ENCODE results near the gene SGCD. TPM values are rescaled to one million over a fixed set of nuclear protein-coding genes. Genes with fewer than 3 reads are reported as not detected.

The SGCD gene
- total RNA-seq, 1 experiment from 2014 or later: not detected

GRCh38 chr5:156681265-156681664 lies 354.3 kb downstream of the SGCD start:
- no peak overlapping the region for H3K4me2 ChIP-seq (ENCODE audit: low read length)
- ATAC-seq (no peak), DNase-seq (ENCODE audit: low read depth, low spot score) (no peak)
- H3K4me1 ChIP-seq (ENCODE audit: control insufficient read depth in 1 of 2, insufficient read depth in 2 of 2, low read length in 2 of 2): no peaks in the 10 kb centered on the region
- no peak overlapping the region for H3K9ac ChIP-seq (ENCODE audit: low read length)
- ChIA-PET RAD21 (ENCODE audit: low non-redundant PET in 1 of 2, low total read pairs in 2 of 2, uncharacterized antibody in 2 of 2, unreplicated experiment in 2 of 2) (no interaction called here), CTCF (no interaction called here), POLR2A (no interaction called here)
- no peak for TF ChIP-seq POLR2A (IDR thresholded peaks at IDR 0.05; ENCODE audit: borderline replicate concordance, extremely low read depth, insufficient read depth, insufficient read length)
- no peak for TF ChIP-seq RAD21 (IDR thresholded peaks at IDR 0.05; ENCODE audit: low read depth)
- TF ChIP-seq JUND (IDR thresholded peaks at IDR 0.05): no peak
- H3K4me3 ChIP-seq (replicated peaks in 1 of 2; ENCODE audit: low read depth in 1 of 2, low read length in 2 of 2): no peak overlapping the region
- no peaks in the 10 kb centered on the region for H3K27me3 ChIP-seq (ENCODE audit: insufficient read depth, low read length)
- H3K9me2 ChIP-seq (ENCODE audit: insufficient read depth): no peaks in the 10 kb centered on the region
- no peak overlapping the region for H3K27ac ChIP-seq (ENCODE audit: low read depth, low read length)
- no peaks in the 10 kb centered on the region for H3K36me3 ChIP-seq (ENCODE audit: control insufficient read depth in 1 of 2, insufficient read depth in 2 of 2, low read length in 2 of 2)
- intact Hi-C loops (cut with micrococcal nuclease): no loop called here
- no TSS peak for BruUV-seq (replicated peaks)
- no peaks in the 10 kb centered on the region for H4K20me1 ChIP-seq (ENCODE audit: insufficient read depth)
- no peak overlapping the region for H2AFZ ChIP-seq (ENCODE audit: low read depth, low read length, poor library complexity, severe bottlenecking)
- H3K9me3 ChIP-seq (ENCODE audit: control insufficient read depth in 1 of 2, insufficient read depth in 1 of 2, low read depth in 1 of 2, low read length in 2 of 2): no peaks in the 10 kb centered on the region
- H3K79me2 ChIP-seq (ENCODE audit: insufficient read depth, low read length): no peaks in the 10 kb centered on the region

- ChIA-PET CTCF (no interaction called here), RAD21 (ENCODE audit: low non-redundant PET in 1 of 2, low total read pairs in 2 of 2, uncharacterized antibody in 2 of 2, unreplicated experiment in 2 of 2) (no interaction called here), POLR2A (no interaction called here)
- H3K79me2 ChIP-seq (ENCODE audit: insufficient read depth, low read length): no peaks in the 10 kb centered on the region
- H3K4me2 ChIP-seq (ENCODE audit: low read length): no peak overlapping the region
- H2AFZ ChIP-seq (ENCODE audit: low read depth, low read length, poor library complexity, severe bottlenecking): no peak overlapping the region
- H3K9me2 ChIP-seq (ENCODE audit: insufficient read depth): no peaks in the 10 kb centered on the region
- intact Hi-C loops (cut with micrococcal nuclease): no loop called here
- H3K27me3 ChIP-seq (ENCODE audit: insufficient read depth, low read length): no peaks in the 10 kb centered on the region
- TF ChIP-seq ZBTB33 (IDR thresholded peaks at IDR 0.05; ENCODE audit: extremely low read depth, insufficient replicate concordance, low read length) (no peak), POLR2AphosphoS5 (IDR thresholded peaks at IDR 0.05; ENCODE audit: low read depth, low read length) (no peak), YY1 (IDR thresholded peaks at IDR 0.05; ENCODE audit: extremely low read depth, insufficient replicate concordance, low read depth, low read length) (no peak), JUND (IDR thresholded peaks at IDR 0.05) (no peak), SIN3A (IDR thresholded peaks at IDR 0.05; ENCODE audit: low read depth) (no peak), RAD21 (IDR thresholded peaks at IDR 0.05; ENCODE audit: low read depth) (no peak), ZNF274 (IDR thresholded peaks at IDR 0.05; ENCODE audit: low read depth, low read length) (no peak), MAX (IDR thresholded peaks at IDR 0.05) (no peak), FOSL1 (IDR thresholded peaks at IDR 0.05; ENCODE audit: low read depth) (no peak), SP1 (IDR thresholded peaks at IDR 0.05; ENCODE audit: low read depth) (no peak), EGR1 (IDR thresholded peaks at IDR 0.05; ENCODE audit: low read depth) (no peak), ZFX (IDR thresholded peaks at IDR 0.05) (no peak), SRF (IDR thresholded peaks at IDR 0.05; ENCODE audit: low read depth) (no peak), CEBPB (IDR thresholded peaks at IDR 0.05; ENCODE audit: low read depth) (no peak), CBX3 (IDR thresholded peaks at IDR 0.05; ENCODE audit: low read depth) (no peak), REST (IDR thresholded peaks at IDR 0.05; ENCODE audit: low read depth) (no peak), ELF1 (IDR thresholded peaks at IDR 0.05; ENCODE audit: borderline replicate concordance, low read depth) (no peak)
- DNase-seq (ENCODE audit: low read depth, low spot score) (no peak), ATAC-seq (no peak)
- H3K9ac ChIP-seq (ENCODE audit: low read length): no peak overlapping the region
- H3K4me1 ChIP-seq (ENCODE audit: control insufficient read depth in 1 of 2, insufficient read depth in 2 of 2, low read length in 2 of 2): no peaks in the 10 kb centered on the region
- H3K9me3 ChIP-seq (ENCODE audit: control insufficient read depth in 1 of 2, insufficient read depth in 1 of 2, low read depth in 1 of 2, low read length in 2 of 2): no peaks in the 10 kb centered on the region
- H3K36me3 ChIP-seq (ENCODE audit: control insufficient read depth in 1 of 2, insufficient read depth in 2 of 2, low read length in 2 of 2): no peaks in the 10 kb centered on the region
- BruUV-seq (replicated peaks): no TSS peak
- no peak overlapping the region for H3K27ac ChIP-seq (ENCODE audit: low read depth, low read length)
- no peaks in the 10 kb centered on the region for H4K20me1 ChIP-seq (ENCODE audit: insufficient read depth)
- H3K4me3 ChIP-seq (replicated peaks in 1 of 2; ENCODE audit: low read depth in 1 of 2, low read length in 2 of 2): no peak overlapping the region
These were observed 356.0 kb downstream of the SGCD start for GRCh38 chr5:156682971-156683370.

Data from HCT116 (cell line).